Heart left ventricle (tissue), 16 donors: ENCODE results near the gene LINC01488. TPM values are rescaled to one million over a fixed set of nuclear protein-coding genes. Genes with fewer than 3 reads are reported as not detected.

Source experiments
- ATAC-seq, 4 donors: fragments of 200-7000 bp; cut with Tn5 transposase; one replicate each; pipeline ENCODE4 v1.9.1; 2020 to 2022; ENCODE audit warnings: moderate library complexity in 4 of 4, mild to moderate bottlenecking in 3 of 4, moderate number of reproducible peaks in 1 of 4
- DNase-seq, 5 donors: peaks; one replicate each; pipeline ENCODE4 v3.0.0-alpha.2; 2020
- H3K27ac ChIP-seq, 12 donors: fragments of 200-600 bp; sonication (generic) in 4 of 12; one replicate each; pipeline versions ENCODE4 v1.5.0 to v1.8.0; 2016 to 2022; ENCODE audit warnings: mild to moderate bottlenecking in 2 of 12
- H3K27me3 ChIP-seq, 9 donors: fragments of 200-600 bp; sonication (generic) in 2 of 9; one replicate each; pipeline versions ENCODE4 v1.5.1 to v1.8.0; 2016 to 2022; ENCODE audit warnings: mild to moderate bottlenecking in 3 of 9
- H3K36me3 ChIP-seq, 9 donors: fragments of 200-600 bp; sonication (generic) in 2 of 9; one replicate each; pipeline versions ENCODE4 v1.5.0 to v1.8.0; 2018 to 2022; ENCODE audit warnings: mild to moderate bottlenecking in 2 of 9
- H3K4me1 ChIP-seq, 12 donors: fragments of 200-600 bp; sonication (generic) in 4 of 12; one replicate each; pipeline versions ENCODE4 v1.5.0 to v1.8.0; 2016 to 2022; ENCODE audit warnings: mild to moderate bottlenecking in 3 of 12
- H3K4me3 ChIP-seq, 12 donors: fragments of 200-600 bp; sonication (generic) in 4 of 12; one replicate each; pipeline versions ENCODE4 v1.5.0 to v1.8.0; 2017 to 2022; ENCODE audit warnings: mild to moderate bottlenecking in 9 of 12, moderate library complexity in 4 of 12
- H3K9me3 ChIP-seq, 12 donors: fragments of 200-600 bp; sonication (generic) in 4 of 12; one replicate each; pipeline versions ENCODE4 v1.5.0 to v1.8.0; 2016 to 2022; ENCODE audit warnings: mild to moderate bottlenecking in 1 of 12
- CTCF ChIP-seq, 12 donors: fragments of 200-600 bp; sonication (generic) in 4 of 12; IDR thresholded peaks; one replicate each; pipeline versions ENCODE4 v1.5.0 to v1.8.0; 2018 to 2022; ENCODE audit warnings: antibody characterized with exemption in 12 of 12, mild to moderate bottlenecking in 5 of 12
- POLR2A ChIP-seq, 2 donors: fragments of 450-650 bp; IDR thresholded peaks; one replicate each; pipeline ENCODE4 v1.6.1; 2017; ENCODE audit warnings: antibody characterized with exemption in 2 of 2, mild to moderate bottlenecking in 2 of 2, moderate library complexity in 2 of 2
- WGBS, 4 donors: extraction: QIAGEN DNeasy Blood & Tissue Kit in 2 of 4; methylation state at CpG; one replicate each; pipeline versions ENCODE4 v1.1.5 to v1.1.7; 2013 to 2018; 5-methylcytosine and 5-hydroxymethylcytosine counted together
- intact Hi-C, 10 donors: fragments of 100-400 bp; cut with DNase I; formaldehyde crosslinking; loops; one replicate each; pipeline versions ENCODE4 v1.11.1 to v1.14.2; 2022
- polyA plus RNA-seq, 2 donors: library from polyadenylated mRNA; stranded (reverse); fragments of 200-250 nt; gene quantifications; one replicate each; pipeline ENCODE4 v1.2.3, GENCODE V29; 2013
- total RNA-seq, 9 donors: library from RNA; depleted of rRNA in 2 of 9; stranded (reverse); fragments of >200 nt in 2 of 9; fragmentation: NEBNext Ultra II Directional in 3 of 9; extraction: Animal tissue kit (Norgen Biotek cat#: 25700) in 3 of 9; gene quantifications; one replicate each; pipeline versions ENCODE4 v1.1.0 to v1.2.4, GENCODE V29; 2016 to 2023
- donor health status: ischemic (EF 13 %, LVEDD 7.1; RV severe dilation, severe dysfunction).
- donor health status: healthy with polysubstance abuse.
- donor health status: DM: no; HTN: yes; CAD: no.
- donor health status: DM: no; HTN: no; CAD: no.
- donor health status: ischemic (EF 25% LVEDD 6.9; RV normal size, moderate dysfunction).
- donor health status: ischemic (EF 25% LVEDD 5.7; RV mildly dilated, moderate dysfunction).
- donor health status: healthy.
- donor health status: DM: yes; HTN: yes; CAD: no.
- donor health status: ischemic (EF 35%, LVEDD 5.7; RV mildly dilated, moderate dysfunction).
- donor health status: nonischemic (EF 11% LVEDD 7.7; RV severe dilation, severe dysfunction).
- donor health status: DM: yes; HTN: yes; CAD: no.
- donor health status: PGD.
- donor health status: ischemic (EF 29% LVEDD 5.4; RV normal size, mild dysfunction).
- donor health status: nonischemic (EF 23%, LVEDD 6.1; RV moderate dilation, normal function).

Gene LINC01488
- total and polyA plus RNA-seq, 11 donors = 0.04 to 0.42 (median 0.14) TPM; not detected in 5

DNA sequence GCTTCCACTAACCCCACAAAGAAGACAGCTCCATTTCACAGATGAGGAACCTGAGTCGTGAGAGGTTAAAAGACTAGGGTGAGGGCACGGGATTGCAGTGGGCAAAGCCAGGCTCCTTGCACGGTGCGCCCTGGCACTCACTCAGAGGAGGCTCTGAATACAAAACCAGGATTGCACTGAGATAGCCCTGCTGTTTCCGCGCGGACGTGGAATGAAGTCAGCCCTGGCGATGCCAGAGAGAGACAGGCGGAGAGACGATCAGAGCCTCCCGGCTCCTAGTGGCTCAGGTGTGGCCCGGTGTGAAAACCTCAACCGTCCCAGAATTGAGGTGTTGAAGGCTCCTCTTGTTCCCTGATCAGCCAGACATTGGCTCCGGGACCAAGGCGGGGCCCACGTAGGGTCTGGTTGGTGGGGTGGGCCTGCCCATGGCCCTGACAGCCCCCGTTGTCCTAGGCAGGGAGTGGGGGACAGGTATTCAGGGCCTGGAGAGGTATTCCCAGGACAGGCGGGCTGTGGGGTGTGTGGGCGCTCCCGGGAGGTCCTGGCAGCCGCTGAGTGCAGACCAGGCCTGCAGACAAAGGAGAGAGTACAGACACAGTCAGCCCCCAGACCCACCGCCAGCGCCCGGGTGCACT, 43.1 kb upstream of the LINC01488 start:
- ATAC-seq = no peak
- WGBS, 4 donors = 86 to 93% (median 90%) methylated on average over 20 to 25 of the region's 25 CpGs
- intact Hi-C loops = loop anchor here in 1 of 10 donors (10.0 kb wide), 1 partner anchor 304 kb away; no protein-coding TSS in a partner anchor

GRCh38 chr11:69439127-69439526, 42.3 kb upstream of the LINC01488 start:
- TF ChIP-seq POLR2A (IDR thresholded peaks at IDR 0.05) (no peak), CTCF (IDR thresholded peaks at IDR 0.05) (no peak)
- Histone ChIP-seq H3K9me3 (no peaks in the 10 kb centered on the region), H3K36me3 (no peaks in the 10 kb centered on the region), H3K27ac (no peak overlapping the region), H3K4me1 (peaks cover 3 to 33% (median 21%) of the 10 kb centered on the region in 12 donors), H3K4me3 (no peak overlapping the region), H3K27me3 (peaks cover 0 to 3% (median 0%) of the 10 kb centered on the region in 9 donors)
- peak in 2 of 5 donors; percentile 15 to 21 for DNase-seq
- intact Hi-C loops = loop anchor here in 1 of 10 donors (10.0 kb wide), 1 partner anchor 304 kb away; no protein-coding TSS in a partner anchor
- ATAC-seq = no peak
- WGBS, 4 donors = 85 to 94% (median 91%) methylated on average over 2 of the region's 2 CpGs

More for the DNA sequence above, 43.1 kb upstream of the LINC01488 start:
- Histone ChIP-seq H3K4me3 (no peak overlapping the region), H3K9me3 (no peaks in the 10 kb centered on the region), H3K36me3 (no peaks in the 10 kb centered on the region), H3K4me1 (peaks cover 0 to 28% (median 14%) of the 10 kb centered on the region in 12 donors), H3K27me3 (peaks cover 0 to 3% (median 0%) of the 10 kb centered on the region in 9 donors), H3K27ac (no peak overlapping the region)
- TF ChIP-seq POLR2A (IDR thresholded peaks at IDR 0.05) = no peak
- TF ChIP-seq CTCF (IDR thresholded peaks at IDR 0.05) = no peak
- DNase-seq = peak in 1 of 5 donors; percentile 18

GRCh38 chr11:69439651-69440464, 41.6 kb upstream of the LINC01488 start:
- intact Hi-C loops = loop anchor here in 9 of 10 donors (5.0 to 10.0 kb wide), 9 partner anchors 105 to 338 kb away; partner anchors contain the start of genes CCND1 (in 3 of the 9) and MYEOV (in 2 of the 9)
- no peaks in the 10 kb centered on the region for H3K9me3 ChIP-seq
- peaks cover 0 to 3% (median 0%) of the 10 kb centered on the region in 9 donors for H3K27me3 ChIP-seq
- H3K36me3 ChIP-seq = no peaks in the 10 kb centered on the region
- TF ChIP-seq POLR2A (IDR thresholded peaks at IDR 0.05) (no peak), CTCF (IDR thresholded peaks at IDR 0.05) (no peak)
- peaks cover 3 to 34% (median 27%) of the 10 kb centered on the region in 12 donors for H3K4me1 ChIP-seq
- H3K4me3 ChIP-seq = no peak overlapping the region
- 94 to 97% (median 97%) methylated on average over 13 of the region's 13 CpGs for WGBS, 4 donors
- DNase-seq (peak in 1 of 5 donors; percentile 15), ATAC-seq (no peak)
- H3K27ac ChIP-seq = no peak overlapping the region

DNA sequence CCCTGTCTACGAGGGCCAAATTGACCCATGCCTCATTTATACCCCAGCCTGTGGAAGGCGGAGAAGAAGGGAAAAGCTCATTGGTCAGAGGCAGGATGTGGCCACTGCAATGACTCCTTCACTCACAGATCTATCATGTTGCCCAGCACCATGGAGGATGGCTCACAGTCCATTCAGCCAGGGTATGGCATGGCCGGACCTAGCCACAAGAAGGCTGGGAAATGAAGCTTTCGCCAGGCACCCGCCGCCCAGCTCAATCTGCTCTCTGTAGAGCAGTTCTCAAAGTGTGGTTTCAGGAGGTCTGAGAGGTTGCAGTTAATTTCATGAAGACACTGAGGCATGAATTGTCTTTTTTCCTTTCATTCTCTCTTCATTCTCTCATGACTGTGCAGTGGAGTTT, 40.6 kb upstream of the LINC01488 start:
- 89 to 97% (median 94%) methylated on average over 6 of the region's 6 CpGs for whole genome bisulfite sequencing, 4 donors
- no peaks in the 10 kb centered on the region for H3K9me3 ChIP-seq
- TF ChIP-seq POLR2A (IDR thresholded peaks at IDR 0.05) (no peak), CTCF (IDR thresholded peaks at IDR 0.05) (no peak)
- no peaks in the 10 kb centered on the region for H3K36me3 ChIP-seq
- DNase-seq (peak in 1 of 5 donors; percentile 5), ATAC-seq (no peak)
- intact Hi-C loops = loop anchor here in 9 of 10 donors (5.0 to 10.0 kb wide), 9 partner anchors 104 to 339 kb away; partner anchors contain the start of genes CCND1 (in 3 of the 9) and MYEOV (in 2 of the 9)
- H3K4me1 ChIP-seq = peaks cover 3 to 41% (median 31%) of the 10 kb centered on the region in 12 donors
- peaks cover 0 to 2% (median 0%) of the 10 kb centered on the region in 9 donors for H3K27me3 ChIP-seq
- no peak overlapping the region for H3K27ac ChIP-seq
- H3K4me3 ChIP-seq = no peak overlapping the region
